Epithelial cell of proximal tubule (primary cell): ENCODE measurements around the gene ETFDH. TPM values are rescaled to one million over a fixed set of nuclear protein-coding genes. Genes with fewer than 3 reads are reported as not detected.
"Not testable (repeated sequence)": the region's sequence is repeated elsewhere in the genome, so short reads cannot be mapped to it uniquely, and the experiment has no call there.

Experiments
- DNase-seq: peaks from one replicate; pipeline ENCODE4 v3.0.0-alpha.2; 2011; ENCODE audit warnings: low read depth
- H3K4me3 ChIP-seq: 2 replicates; pipeline ENCODE4 v1.5.1; 2011; ENCODE audit warnings: low read depth, mild to moderate bottlenecking, low read length
- CTCF ChIP-seq: conservative IDR thresholded peaks from 2 replicates; pipeline ENCODE4 v1.5.1; 2012; ENCODE audit warnings: low read depth, mild to moderate bottlenecking, low read length
- total RNA-seq: library from RNA; depleted of rRNA; stranded (reverse); fragments of >200 nt; gene quantifications from 2 replicates; pipeline ENCODE4 v1.2.3, GENCODE V29; 2015

ETFDH gene
- total RNA-seq, 1 donor from 2014 or later, result 7.1 TPM

DNA sequence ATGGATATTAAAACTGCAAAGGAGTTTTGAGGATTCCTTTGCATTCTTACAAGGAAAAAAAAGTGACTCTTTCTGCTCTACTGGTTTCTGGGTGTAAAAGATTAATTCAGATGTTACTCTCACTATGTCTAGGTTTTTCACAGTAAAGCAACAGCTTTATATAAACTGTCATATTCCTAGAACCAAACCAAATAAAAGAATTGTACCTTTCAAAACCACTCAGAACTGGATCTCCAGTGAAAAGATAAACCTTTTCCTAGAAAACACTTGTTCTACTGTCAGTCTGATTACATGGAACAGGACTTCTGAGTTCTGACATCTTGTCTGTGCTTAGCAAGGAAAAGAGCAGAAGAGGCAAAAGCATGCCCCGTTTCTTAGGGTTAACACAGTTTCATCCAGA is 56.1 kb downstream of the ETFDH start:
- DNase-seq, result no peak
- no peak overlapping the region for H3K4me3 ChIP-seq
- TF ChIP-seq CTCF, result no peak

- TF ChIP-seq CTCF, result peak; percentile 94
- H3K4me3 ChIP-seq, result no peak overlapping the region
- DNase-seq, result peak; percentile 40
Measured at GRCh38 chr4:158729716-158730559, 57.8 kb downstream of the ETFDH start.

- no peak overlapping the region for H3K4me3 ChIP-seq
- TF ChIP-seq CTCF, result no peak
- no peak for DNase-seq
Measured at GRCh38 chr4:158738866-158739265, 66.8 kb downstream of the ETFDH start.

DNA sequence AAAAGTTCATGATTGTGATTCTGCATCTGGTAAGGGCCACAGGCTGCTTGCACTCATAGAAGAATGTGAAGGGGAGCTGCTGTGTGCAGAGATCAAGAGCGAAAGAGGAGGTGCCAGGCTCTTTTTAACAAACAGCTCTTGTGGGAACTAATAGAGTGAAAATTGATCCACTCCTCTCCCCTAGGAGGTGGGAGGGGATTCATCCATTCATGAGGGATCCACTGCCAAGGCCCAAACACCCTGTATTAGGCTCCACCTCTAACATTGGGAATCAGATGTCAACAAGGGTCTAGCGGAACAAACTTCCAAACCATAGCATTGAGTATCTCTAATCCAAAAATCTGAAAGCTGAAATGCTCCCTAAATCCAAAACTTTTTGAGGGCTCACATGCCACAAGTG is 67.5 kb downstream of the ETFDH start:
- no peak overlapping the region for H3K4me3 ChIP-seq
- DNase-seq, result no peak
- no peak for TF ChIP-seq CTCF

DNA sequence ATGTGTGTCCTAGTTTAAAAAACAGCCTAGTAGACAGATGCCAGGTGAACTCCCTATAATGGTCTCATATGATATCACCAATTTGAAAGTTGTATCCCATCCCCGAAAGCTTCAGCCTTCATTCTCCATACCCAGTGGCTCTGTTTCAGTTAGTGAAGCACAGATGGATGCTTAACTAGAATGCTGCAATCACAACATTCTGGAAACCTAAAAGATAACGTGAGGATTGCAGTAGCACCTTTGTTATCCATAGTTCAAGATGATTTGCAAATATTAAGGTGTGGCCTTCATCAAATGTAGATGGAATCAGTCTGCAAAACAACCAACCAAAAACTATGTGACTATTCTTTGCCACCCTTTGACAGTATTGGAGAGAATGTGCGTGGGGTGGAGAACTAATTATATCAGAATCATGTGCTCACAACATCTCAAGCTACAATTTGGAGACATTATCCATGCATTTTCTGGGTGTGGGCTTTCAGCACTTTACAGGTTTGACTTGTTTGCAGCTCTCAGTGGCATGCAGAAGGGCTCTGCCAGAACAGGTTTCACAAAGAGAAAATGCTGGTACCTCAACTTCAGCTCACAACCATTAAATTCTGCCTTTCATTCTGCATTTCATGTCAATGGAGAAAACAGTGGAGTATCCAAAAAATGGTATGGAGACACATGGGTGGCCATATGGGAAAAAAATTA is 69.4 kb downstream of the ETFDH start:
- no peak for TF ChIP-seq CTCF
- DNase-seq, result no peak
- no peak overlapping the region for H3K4me3 ChIP-seq

GRCh38 chr4:158746537-158746936 is 74.4 kb downstream of the ETFDH start:
- DNase-seq, H3K4me3 ChIP-seq: not testable (repeated sequence)

GRCh38 chr4:158750379-158750778 is 78.3 kb downstream of the ETFDH start:
- TF ChIP-seq CTCF, result no peak
- H3K4me3 ChIP-seq, result no peak overlapping the region

More at GRCh38 chr4:158750379-158750778, 78.3 kb downstream of the ETFDH start:
- DNase-seq, result no peak
